PC-3 (cell line): ENCODE results near the gene SLC47A1. TPM values are rescaled to one million over a fixed set of nuclear protein-coding genes. Genes with fewer than 3 reads are reported as not detected.
"Not testable (repeated sequence)": the region's sequence is repeated elsewhere in the genome, so short reads cannot be mapped to it uniquely, and the experiment has no call there.

Experiments used
- ATAC-seq: fragments of 200-7000 bp; cut with Tn5 transposase; 2 replicates; pipeline ENCODE4 v1.9.1; 2020; ENCODE audit warnings: mild to moderate bottlenecking, moderate library complexity
- BruUV-seq: library from RNA; stranded (reverse); fragments of 400-500 nt; replicated peaks from 2 replicates; lab custom pipeline; 2021; lab: Mats Ljungman, UMichigan
- CTCF ChIA-PET: fragments of 300-600 bp; sonication (Branson Sonifier 250); formaldehyde crosslinking; loops from one replicate; lab custom pipeline; 2022; ENCODE audit warnings: antibody characterized with exemption; lab: Charles Lee
- POLR2A ChIA-PET: fragments of 300-600 bp; sonication (Branson Sonifier 250); formaldehyde crosslinking; loops from one replicate; lab custom pipeline; 2022; ENCODE audit warnings: antibody characterized with exemption; ENCODE audit not compliant: unreplicated experiment; lab: Charles Lee
- DNase-seq: peaks from one replicate; pipeline ENCODE4 v3.0.0-alpha.2; 2015
- H2AFZ ChIP-seq: fragments of 300-600 bp; sonication (generic); 2 replicates; pipeline ENCODE4 v1.6.0; 2016; ENCODE audit warnings: antibody characterized with exemption, low read length
- H3F3A ChIP-seq: fragments of 300-600 bp; sonication (generic); one replicate; pipeline ENCODE4 v1.6.0; 2017; ENCODE audit warnings: antibody characterized with exemption, low read length, control low read depth, mild to moderate bottlenecking; ENCODE audit not compliant: unreplicated experiment
- H3K27ac ChIP-seq: fragments of 300-600 bp; sonication (generic); 2 replicates; pipeline ENCODE4 v1.5.1; 2016; ENCODE audit warnings: mild to moderate bottlenecking, low read length
- H3K27me3 ChIP-seq: fragments of 300-600 bp; sonication (generic); 2 replicates; pipeline ENCODE4 v1.6.1; 2016; ENCODE audit warnings: low read length, mixed read lengths
- H3K36me3 ChIP-seq: fragments of 300-600 bp; sonication (generic); 2 replicates; pipeline ENCODE4 v1.6.1; 2016; ENCODE audit warnings: low read depth, mixed run types, low read length, mixed read lengths
- H3K4me1 ChIP-seq: fragments of 300-600 bp; sonication (generic); 2 replicates; pipeline ENCODE4 v1.5.1; 2016; ENCODE audit warnings: low read length; ENCODE audit not compliant: insufficient read depth
- H3K4me2 ChIP-seq: fragments of 300-600 bp; sonication (generic); 2 replicates; pipeline ENCODE4 v1.6.0; 2016; ENCODE audit warnings: low read length
- H3K4me3 ChIP-seq: fragments of 300-600 bp; sonication (generic); 2 replicates; pipeline ENCODE4 v1.5.1; 2016; ENCODE audit warnings: mild to moderate bottlenecking, low read length, mixed read lengths
- H3K79me2 ChIP-seq: fragments of 300-600 bp; sonication (generic); 2 replicates; pipeline ENCODE4 v1.6.1; 2017; ENCODE audit warnings: low read length, mixed read lengths
- H3K9ac ChIP-seq: fragments of 300-600 bp; sonication (generic); 2 replicates; pipeline ENCODE4 v1.6.0; 2016; ENCODE audit warnings: mild to moderate bottlenecking, low read length
- H3K9me2 ChIP-seq: fragments of 300-600 bp; sonication (generic); replicated peaks from 2 replicates; pipeline ENCODE4 v1.6.1; 2016; ENCODE audit warnings: mixed run types, low read length, mixed read lengths
- H3K9me3 ChIP-seq: fragments of 300-600 bp; sonication (generic); 2 replicates; pipeline ENCODE4 v1.6.1; 2016; ENCODE audit warnings: low read length, mixed read lengths
- H4K20me1 ChIP-seq: fragments of 300-600 bp; sonication (generic); 2 replicates; pipeline ENCODE4 v1.6.1; 2016; ENCODE audit warnings: low read length, mixed read lengths
- EZH2 ChIP-seq: fragments of 300-600 bp; sonication (generic); IDR thresholded peaks from one replicate; pipeline ENCODE4 v1.6.1; 2017; ENCODE audit warnings: antibody characterized with exemption, mild to moderate bottlenecking, low read length; ENCODE audit not compliant: unreplicated experiment
- EZH2phosphoT487 ChIP-seq: fragments of 300-600 bp; sonication (generic); IDR thresholded peaks from 2 replicates; pipeline ENCODE4 v1.6.1; 2018; ENCODE audit warnings: mild to moderate bottlenecking, antibody characterized with exemption, low read length, borderline replicate concordance
- intact Hi-C: fragments of 100-400 bp; cut with micrococcal nuclease; formaldehyde crosslinking; loops from 2 replicates; pipeline ENCODE4 v1.9.0; 2023
- total RNA-seq: library from RNA; depleted of rRNA; stranded (reverse); fragments of >200 nt; gene quantifications from 2 replicates; pipeline ENCODE4 v1.2.3, GENCODE V29; 2014
- TF ChIP-seq, protein P1 (sequence below): fragments of 300-600 bp; sonication (generic); conservative IDR thresholded peaks from 2 replicates; pipeline ENCODE4 v1.5.1; 2017; ENCODE audit warnings: antibody characterized with exemption, low read depth, mild to moderate bottlenecking, low read length

Gene SLC47A1
- total RNA-seq, 1 experiment from 2014 or later: 0.15 TPM

DNA sequence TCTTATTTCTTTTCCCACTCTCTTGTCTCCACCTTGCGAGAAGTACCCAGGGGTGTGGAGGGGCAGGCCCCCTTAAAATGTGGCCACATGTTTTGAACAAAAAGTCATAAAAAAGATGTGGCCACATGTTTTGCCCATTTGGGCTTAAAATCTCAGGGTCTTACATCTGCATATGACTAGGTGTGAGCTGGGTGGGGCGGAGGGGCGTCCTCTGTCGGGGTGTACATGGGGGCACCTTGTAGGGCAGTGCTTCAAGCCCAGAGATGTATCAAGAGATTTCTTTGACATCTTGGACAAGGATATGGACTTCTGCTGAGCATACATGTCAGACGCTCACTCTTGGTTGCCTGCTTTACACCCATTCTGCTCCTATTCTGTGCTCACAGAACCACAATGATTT lies 13.0 kb upstream of the SLC47A1 start:
- Histone ChIP-seq H3K79me2 (no peaks in the 10 kb centered on the region), H3K9me3 (no peaks in the 10 kb centered on the region), H3K9ac (no peak overlapping the region), H3F3A (no peaks in the 10 kb centered on the region), H3K4me2 (no peak overlapping the region), H3K36me3 (no peaks in the 10 kb centered on the region), H2AFZ (no peak overlapping the region), H3K27ac (no peak overlapping the region), H3K4me1 (no peaks in the 10 kb centered on the region), H3K27me3 (no peaks in the 10 kb centered on the region), H3K9me2 (no peaks in the 10 kb centered on the region), H4K20me1 (no peaks in the 10 kb centered on the region), H3K4me3 (no peak overlapping the region)
- CTCF ChIA-PET: interaction anchor here (1.1 kb wide), 1 partner anchor 128 kb away, joined by 4 read pairs; the partner anchor contains the start of gene ALDH3A2
- POLR2A ChIA-PET: no interaction called here
- no peak for ATAC-seq
- TF ChIP-seq, protein P1, sequence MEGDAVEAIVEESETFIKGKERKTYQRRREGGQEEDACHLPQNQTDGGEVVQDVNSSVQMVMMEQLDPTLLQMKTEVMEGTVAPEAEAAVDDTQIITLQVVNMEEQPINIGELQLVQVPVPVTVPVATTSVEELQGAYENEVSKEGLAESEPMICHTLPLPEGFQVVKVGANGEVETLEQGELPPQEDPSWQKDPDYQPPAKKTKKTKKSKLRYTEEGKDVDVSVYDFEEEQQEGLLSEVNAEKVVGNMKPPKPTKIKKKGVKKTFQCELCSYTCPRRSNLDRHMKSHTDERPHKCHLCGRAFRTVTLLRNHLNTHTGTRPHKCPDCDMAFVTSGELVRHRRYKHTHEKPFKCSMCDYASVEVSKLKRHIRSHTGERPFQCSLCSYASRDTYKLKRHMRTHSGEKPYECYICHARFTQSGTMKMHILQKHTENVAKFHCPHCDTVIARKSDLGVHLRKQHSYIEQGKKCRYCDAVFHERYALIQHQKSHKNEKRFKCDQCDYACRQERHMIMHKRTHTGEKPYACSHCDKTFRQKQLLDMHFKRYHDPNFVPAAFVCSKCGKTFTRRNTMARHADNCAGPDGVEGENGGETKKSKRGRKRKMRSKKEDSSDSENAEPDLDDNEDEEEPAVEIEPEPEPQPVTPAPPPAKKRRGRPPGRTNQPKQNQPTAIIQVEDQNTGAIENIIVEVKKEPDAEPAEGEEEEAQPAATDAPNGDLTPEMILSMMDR: no peak
- TF ChIP-seq EZH2 (no peak), EZH2phosphoT487 (no peak)
- no peak for DNase-seq
- intact Hi-C loops: no loop called here
- BruUV-seq: no TSS peak

DNA sequence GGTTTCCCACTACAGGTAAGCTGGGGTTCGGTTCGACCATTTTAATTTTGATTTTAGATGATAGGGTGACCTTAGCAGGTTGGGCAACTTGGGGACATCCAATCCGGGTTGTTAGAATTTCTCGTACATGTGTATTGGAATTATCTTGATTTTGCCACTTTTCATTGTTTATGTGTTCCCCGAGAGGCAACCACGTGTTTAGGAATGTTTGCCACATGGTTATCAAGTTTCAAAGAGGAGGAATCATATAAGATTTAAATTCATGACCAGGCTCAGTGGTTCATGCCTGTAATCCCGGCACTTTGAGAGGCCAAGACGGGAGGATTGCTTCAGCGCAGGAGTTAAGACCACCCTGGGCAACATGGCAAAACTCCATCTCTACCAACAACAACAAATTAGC lies 10.0 kb upstream of the SLC47A1 start:
- TF ChIP-seq, protein P1: no peak
- TF ChIP-seq EZH2phosphoT487 (no peak), EZH2 (no peak)

DNA sequence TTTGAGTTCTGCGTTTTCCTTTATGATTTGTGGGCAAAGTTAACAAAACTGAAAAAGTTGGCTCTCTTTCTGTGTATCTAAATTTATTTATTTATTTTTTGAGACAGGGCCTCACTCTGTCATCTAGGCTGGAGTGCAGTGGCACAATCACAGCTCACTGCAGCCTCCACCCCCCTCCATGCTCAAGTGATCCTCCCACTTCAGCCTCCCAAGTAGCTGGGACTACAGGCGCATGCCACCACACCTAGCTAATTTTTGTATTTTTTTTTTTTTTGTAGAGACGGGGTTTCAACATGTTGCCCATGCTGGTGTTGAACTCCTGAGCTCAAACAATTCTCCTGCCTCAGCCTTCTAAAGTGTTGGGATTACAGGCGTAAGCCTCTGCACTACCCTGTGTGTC lies 6.7 kb upstream of the SLC47A1 start:
- H3K4me1 ChIP-seq, H3K4me2 ChIP-seq, H3K9me2 ChIP-seq, H4K20me1 ChIP-seq, H3K36me3 ChIP-seq, H3K27me3 ChIP-seq, H3F3A ChIP-seq, H2AFZ ChIP-seq, DNase-seq, H3K27ac ChIP-seq, CTCF ChIA-PET, H3K9ac ChIP-seq, POLR2A ChIA-PET, H3K79me2 ChIP-seq, ATAC-seq, H3K4me3 ChIP-seq, BruUV-seq, H3K9me3 ChIP-seq, intact Hi-C loops: not testable (repeated sequence)

More for the DNA sequence above, 10.0 kb upstream of the SLC47A1 start:
- no peaks in the 10 kb centered on the region for H3F3A ChIP-seq
- H3K36me3 ChIP-seq: no peaks in the 10 kb centered on the region
- CTCF ChIA-PET: no interaction called here
- no peak overlapping the region for H2AFZ ChIP-seq
- intact Hi-C loops: no loop called here
- DNase-seq: no peak
- POLR2A ChIA-PET: no interaction called here
- ATAC-seq: no peak
- H3K79me2 ChIP-seq: no peaks in the 10 kb centered on the region
- no peaks in the 10 kb centered on the region for H4K20me1 ChIP-seq
- no peak overlapping the region for H3K9ac ChIP-seq
- no peak overlapping the region for H3K4me2 ChIP-seq
- no peaks in the 10 kb centered on the region for H3K27me3 ChIP-seq
- no peak overlapping the region for H3K27ac ChIP-seq
- BruUV-seq: no TSS peak
- no peaks in the 10 kb centered on the region for H3K9me2 ChIP-seq
- no peak overlapping the region for H3K4me3 ChIP-seq
- H3K4me1 ChIP-seq: no peaks in the 10 kb centered on the region
- H3K9me3 ChIP-seq: no peaks in the 10 kb centered on the region
